ENCODE measurements around the gene HUNK.
A peak's percentile ranks its signal among the peaks of the same experiment; 100 is the strongest.
"Not testable (repeated sequence)": the region's sequence is repeated elsewhere in the genome, so short reads cannot be mapped to it uniquely, and the experiment has no call there.

Gene HUNK

GRCh38 chr21:31924548-31924947, 51.7 kb downstream of the HUNK start:
- DNase-seq: no peak

- DNase-seq: no peak
Observed at GRCh38 chr21:31926498-31926897, 53.7 kb downstream of the HUNK start.

DNA sequence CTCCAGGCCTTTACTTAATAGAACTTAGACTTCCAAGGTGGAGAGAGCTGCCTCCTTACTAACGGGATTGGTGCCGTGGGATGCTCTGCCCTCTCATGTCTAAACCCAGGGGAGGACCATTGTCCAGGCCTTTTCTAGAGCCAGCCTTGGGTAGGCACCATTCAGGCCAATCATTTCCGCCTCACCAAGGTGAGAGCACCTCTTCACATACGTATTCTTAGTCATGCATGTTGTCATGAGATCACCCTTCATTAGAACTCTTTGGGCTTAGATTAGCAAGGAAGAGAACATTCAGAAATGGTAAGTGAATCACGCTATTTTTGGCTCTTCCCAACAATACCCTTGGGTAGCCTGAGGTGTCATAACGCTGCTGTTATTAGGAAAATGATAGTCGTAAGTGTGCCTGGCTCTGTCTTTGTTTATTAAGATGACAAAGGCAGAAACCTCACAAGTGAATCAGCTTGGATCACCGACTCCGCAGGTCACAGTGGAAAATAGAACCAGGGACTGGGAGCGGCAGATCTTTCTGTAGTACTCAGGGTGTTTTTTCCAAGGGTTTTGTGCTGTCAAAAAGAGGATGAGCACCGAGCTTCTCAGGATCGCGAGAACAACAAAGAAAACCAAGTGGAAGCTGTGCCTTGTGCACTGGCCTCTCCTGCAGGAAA, 55.0 kb downstream of the HUNK start:
- DNase-seq: no peak

DNA sequence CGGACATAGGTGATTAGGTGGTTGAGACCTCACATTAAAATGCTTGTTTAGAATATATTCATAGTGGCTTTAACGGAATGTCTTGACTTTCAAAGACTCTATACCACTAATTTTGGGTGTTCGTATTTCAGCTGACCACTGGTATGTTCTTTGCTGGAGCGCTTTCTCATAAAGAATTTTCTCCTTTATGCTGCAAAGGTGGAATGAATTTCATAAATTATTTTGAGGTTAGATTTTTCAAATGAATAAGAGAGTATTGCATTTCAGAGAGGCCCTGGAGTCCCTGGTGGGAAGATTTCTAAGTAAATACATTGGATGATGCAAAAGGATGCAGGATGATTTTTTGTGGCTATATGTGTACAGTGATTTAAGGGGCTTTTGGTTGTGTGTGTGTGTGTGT, 55.8 kb downstream of the HUNK start:
- no peak for DNase-seq

GRCh38 chr21:31929548-31929947, 56.7 kb downstream of the HUNK start:
- no peak for DNase-seq

DNA sequence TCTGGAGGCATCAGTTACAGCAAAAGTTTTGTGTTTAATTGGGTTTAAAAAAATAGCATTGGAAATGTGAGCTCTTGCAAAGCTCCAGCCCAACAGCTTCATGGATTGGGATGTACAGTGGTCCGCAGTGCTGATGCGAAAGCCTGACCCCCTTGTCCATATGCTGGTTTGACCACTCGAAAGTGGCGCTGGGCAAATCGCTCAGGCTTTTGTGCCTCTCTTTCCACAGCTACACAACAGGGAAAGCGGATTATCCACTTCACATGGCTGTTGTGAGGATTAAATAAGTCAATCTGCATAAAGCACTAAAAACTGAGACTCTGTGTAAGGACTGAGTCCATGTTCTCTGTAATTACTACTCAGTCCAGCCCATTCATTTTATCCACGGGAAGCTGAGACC, 57.2 kb downstream of the HUNK start:
- peak; percentile 65 for DNase-seq

DNA sequence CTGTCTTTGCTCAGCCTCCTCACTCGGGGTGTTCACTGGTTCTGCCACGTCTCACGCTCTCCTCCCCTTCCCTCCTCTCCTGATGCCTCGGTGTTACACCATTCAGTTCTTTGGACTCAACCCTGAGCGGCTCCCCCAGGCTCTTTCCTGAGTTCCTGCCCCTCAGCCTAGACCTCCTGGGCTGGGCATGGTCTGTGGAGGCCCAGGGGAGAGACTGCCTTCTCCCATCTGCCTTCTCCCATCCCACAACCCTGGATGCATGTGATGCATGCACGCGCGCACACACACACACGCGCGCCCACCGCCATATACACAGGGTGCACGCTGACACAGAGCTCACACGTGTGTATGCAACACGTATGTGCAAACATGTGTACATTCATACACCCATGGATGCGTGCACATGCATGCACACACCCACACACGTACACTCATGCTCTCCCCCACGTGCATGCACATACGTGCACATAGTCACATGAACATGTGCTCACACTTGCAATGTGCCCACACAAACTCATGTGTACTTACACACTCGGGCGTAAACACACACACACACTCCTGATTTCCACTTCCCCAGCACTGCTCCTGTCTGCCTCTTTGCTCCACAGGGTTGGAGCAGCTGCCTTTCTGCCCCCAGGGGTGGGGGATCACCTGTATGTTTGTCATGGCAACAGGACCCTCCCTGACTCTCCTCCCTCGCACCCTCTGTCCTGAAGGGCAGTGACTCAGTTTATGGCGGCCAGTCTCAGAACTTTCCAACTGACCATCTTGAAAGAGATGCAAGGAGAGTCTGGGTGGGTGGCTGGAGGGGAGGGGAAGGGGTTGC, 59.0 kb downstream of the HUNK start:
- no peak for DNase-seq

- no peak for DNase-seq
Observed at GRCh38 chr21:31932470-31932764, 59.6 kb downstream of the HUNK start.

DNA sequence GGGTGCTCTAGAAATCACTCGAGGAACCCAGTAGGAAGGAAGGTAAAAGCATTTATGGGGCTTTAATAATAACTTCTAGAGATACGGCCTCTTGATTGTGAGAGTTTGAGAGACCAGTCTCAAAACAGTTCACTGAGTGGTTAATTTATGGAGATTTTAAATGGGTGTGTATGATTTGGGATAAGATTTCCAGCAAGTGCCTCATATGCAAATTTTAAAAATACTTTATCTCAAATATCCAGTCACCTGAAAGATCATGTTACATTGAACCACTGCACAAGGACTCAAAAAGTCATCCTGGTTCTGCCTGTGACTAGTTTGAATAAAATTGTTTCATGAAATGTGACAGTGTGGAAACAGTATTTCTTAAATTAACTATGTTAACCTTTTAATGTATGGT, 64.5 kb downstream of the HUNK start:
- DNase-seq: no peak

GRCh38 chr21:31938330-31939301, 65.8 kb downstream of the HUNK start:
- peak; percentile 21 for DNase-seq

DNA sequence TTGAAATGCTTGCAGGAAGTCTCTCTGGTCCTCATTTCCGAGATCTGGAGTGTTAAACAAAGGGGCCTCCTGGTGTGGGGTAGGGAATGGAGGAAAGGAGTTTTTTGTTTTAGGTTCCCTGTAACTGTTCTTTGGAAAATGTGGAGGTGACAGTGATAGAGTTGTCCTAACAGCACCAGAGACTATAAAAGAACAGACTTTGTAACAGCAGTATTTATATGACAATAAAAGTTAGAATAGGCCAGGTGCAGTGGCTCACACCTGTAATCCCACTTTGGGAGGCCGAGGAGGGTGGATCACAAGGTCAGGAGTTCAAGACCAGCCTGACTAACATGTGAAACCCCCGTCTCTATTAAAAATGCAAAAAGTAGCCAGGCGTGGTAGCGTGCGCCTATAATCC, 68.9 kb downstream of the HUNK start:
- DNase-seq: no peak

DNA sequence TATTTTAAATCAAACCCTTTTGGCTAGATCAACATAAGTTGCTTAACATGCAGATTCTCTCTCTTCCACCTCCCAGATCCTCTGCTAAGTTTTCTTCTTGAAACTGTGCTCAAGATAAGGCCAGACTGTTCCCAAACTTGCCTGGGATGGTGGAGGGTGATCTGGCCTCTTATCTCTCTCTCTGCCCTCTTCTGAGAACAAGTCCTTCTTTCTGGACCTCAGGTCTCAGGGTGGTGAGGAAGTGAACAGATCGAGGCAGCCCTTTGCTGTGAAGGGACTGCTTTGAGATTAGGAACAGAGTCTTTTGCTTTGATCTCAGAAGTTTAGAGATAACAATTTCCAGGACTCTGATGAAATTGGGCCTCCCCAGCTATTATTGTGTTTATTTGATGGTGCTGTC, 70.7 kb downstream of the HUNK start:
- DNase-seq: no peak

GRCh38 chr21:31945141-31945540, 72.3 kb downstream of the HUNK start:
- DNase-seq: no peak

DNA sequence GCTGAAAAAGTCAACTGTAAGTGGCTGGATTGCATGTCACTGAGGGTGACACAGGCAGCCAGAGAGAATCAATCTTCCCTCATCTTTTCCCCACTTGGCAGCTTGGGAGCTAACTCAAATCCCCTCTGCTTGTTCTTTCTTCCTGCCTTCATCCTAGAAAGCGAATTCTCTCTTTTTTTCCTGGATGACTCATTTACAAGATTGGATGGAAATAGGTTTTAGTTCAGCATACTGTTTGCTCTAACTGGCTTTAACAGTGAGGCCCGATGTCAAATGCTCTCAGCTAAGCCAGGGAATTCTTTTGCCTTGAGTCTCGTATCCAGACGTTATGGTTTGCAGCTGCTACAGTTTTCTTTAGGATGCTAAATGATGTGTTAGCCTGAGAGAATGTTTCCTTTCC, 72.7 kb downstream of the HUNK start:
- DNase-seq: no peak

GRCh38 chr21:31946231-31946630, 73.4 kb downstream of the HUNK start:
- DNase-seq: no peak

- DNase-seq: not testable (repeated sequence)
Observed at GRCh38 chr21:31946876-31947550, 74.2 kb downstream of the HUNK start.

GRCh38 chr21:31948676-31949075, 75.9 kb downstream of the HUNK start:
- no peak for DNase-seq

DNA sequence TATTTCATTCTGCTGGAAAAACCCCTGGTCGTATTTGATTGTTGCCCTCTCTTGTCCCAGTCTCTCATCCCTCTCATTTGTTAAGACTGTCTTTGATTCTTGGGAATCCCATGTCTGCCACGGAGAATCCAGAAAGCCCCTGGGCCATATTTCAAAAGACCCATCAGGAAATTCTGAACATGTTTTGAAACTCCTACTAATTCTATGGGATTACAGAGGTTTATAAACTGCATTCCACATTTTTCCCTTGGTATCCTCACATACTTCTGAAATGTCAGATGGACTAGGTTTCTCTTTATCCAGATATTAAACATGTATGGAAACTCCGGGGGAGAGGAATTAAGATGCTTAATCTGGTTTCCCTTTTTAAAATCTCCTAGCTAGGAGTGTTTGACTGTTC, 80.0 kb downstream of the HUNK start:
- DNase-seq: no peak

DNA sequence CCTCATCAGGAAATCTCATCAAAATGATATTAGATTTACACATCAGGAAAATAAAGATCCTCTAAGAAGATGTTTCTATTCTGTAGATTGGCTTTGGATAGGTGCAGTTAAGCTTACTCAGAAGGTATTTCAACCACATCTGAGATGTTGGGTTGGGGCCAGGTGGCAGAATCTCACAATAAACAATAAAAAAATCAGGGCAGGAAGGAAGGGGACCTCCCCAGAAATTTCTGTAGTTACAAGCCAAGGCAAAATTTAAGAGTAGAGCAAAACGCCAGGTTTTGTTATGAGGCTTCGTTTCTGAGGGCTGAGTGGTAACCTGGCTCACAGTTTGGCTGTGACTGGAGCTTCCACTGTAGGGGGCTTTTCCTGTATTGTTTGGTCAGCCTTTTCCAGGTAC, 84.8 kb downstream of the HUNK start:
- DNase-seq: no peak

DNA sequence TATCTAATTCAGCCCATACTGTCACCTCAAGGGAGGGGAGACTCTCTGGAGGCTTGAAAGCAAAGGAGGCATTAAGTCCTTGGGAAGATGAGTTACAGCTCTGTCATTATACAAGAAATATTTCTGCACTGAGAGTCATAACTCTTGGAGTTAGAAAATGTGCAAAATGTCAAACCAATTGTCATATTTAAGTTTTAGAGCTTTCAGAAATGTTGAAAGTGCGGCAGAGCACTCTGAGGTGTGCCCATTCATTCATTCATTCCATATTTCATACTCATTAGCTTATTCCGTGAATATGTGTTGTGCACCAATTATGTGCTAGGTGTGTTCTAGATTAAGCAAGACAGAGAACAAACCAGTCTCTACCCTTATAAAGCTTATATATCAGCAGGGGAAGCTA, 87.1 kb downstream of the HUNK start:
- no peak for DNase-seq

GRCh38 chr21:31961027-31961426, 88.2 kb downstream of the HUNK start:
- DNase-seq: no peak

GRCh38 chr21:31961704-31962103, 88.9 kb downstream of the HUNK start:
- no peak for DNase-seq

DNA sequence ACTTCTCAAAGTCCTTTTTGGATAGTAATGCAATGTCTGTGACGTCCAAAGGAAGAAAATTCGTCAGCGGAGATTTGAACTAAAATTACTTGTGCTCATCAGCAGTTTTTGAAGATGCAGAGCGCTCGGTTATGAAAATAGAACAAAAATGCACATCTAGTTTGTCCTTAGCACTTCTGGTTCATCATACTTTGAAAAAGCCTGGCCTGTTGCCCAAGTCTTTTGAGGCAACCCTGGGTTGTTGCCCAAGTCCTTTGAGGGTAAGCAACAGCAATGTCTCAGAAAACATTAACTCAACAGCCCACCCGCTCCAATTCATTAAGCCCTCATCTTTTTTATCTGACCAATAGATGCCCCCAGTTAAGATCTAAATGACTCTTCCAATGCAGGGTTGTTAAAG, 91.9 kb downstream of the HUNK start:
- DNase-seq: no peak
